H1 (cell line): ENCODE measurements around the gene MARCHF10. TPM values are rescaled to one million over a fixed set of nuclear protein-coding genes. Genes with fewer than 3 reads are reported as not detected.

Source experiments
- ATF2 ChIP-seq: IDR thresholded peaks from 2 replicates; pipeline ENCODE4 v1.6.1; 2012; ENCODE audit warnings: low read length, inconsistent platforms
- ATF3 ChIP-seq: IDR thresholded peaks from 2 replicates; pipeline ENCODE4 v1.6.1; 2011; ENCODE audit warnings: low read depth, mild to moderate bottlenecking, low read length; ENCODE audit not compliant: insufficient read depth
- CTCF ChIP-seq, 3 experiments: IDR thresholded peaks; 1 replicate in 2 of 3; 2 replicates in 1 of 3; pipeline versions ENCODE4 v1.5.1 to v1.6.1; 2011; ENCODE audit warnings: low read length in 3 of 3, mild to moderate bottlenecking in 3 of 3, inconsistent platforms in 2 of 3, low read depth in 1 of 3, moderate library complexity in 1 of 3; ENCODE audit not compliant: insufficient read depth in 1 of 3; ENCODE audit errors: control extremely low read depth in 1 of 3
- HDAC2 ChIP-seq, 2 experiments: fragments of 300-600 bp in 1 of 2; sonication (generic) in 1 of 2; IDR thresholded peaks; 2 replicates each; pipeline ENCODE4 v1.6.1; 2011 to 2012; ENCODE audit warnings: low read depth in 2 of 2, low read length in 2 of 2, mild to moderate bottlenecking in 2 of 2, moderate library complexity in 2 of 2, borderline replicate concordance in 1 of 2, inconsistent platforms in 1 of 2
- KDM1A ChIP-seq: fragments of 200-600, 300-600 bp; sonication (generic); IDR thresholded peaks from 2 replicates; pipeline ENCODE4 v1.7.1; 2016; ENCODE audit warnings: mild to moderate bottlenecking, low read length, borderline replicate concordance
- MAFK ChIP-seq: IDR thresholded peaks from 2 replicates; pipeline ENCODE4 v1.6.1; 2012; ENCODE audit warnings: low read depth, mild to moderate bottlenecking, improper control_type of control experiment, low read length
- POLR2AphosphoS5 ChIP-seq: IDR thresholded peaks from 2 replicates; pipeline ENCODE4 v1.6.1; 2011; ENCODE audit warnings: low read depth, low read length
- RXRA ChIP-seq: IDR thresholded peaks from 2 replicates; pipeline ENCODE4 v1.6.1; 2011; ENCODE audit warnings: low read depth, mild to moderate bottlenecking, low read length, moderate library complexity; ENCODE audit not compliant: insufficient read depth
- polyA plus RNA-seq, 7 experiments: library from polyadenylated mRNA; depleted of rRNA in 3 of 7; stranded (reverse) in 5 of 7; unstranded in 2 of 7; fragments of >200 nt in 5 of 7; fragments of 200-250 nt in 2 of 7; gene quantifications; 1 replicate in 5 of 7; 2 replicates in 1 of 7; 4 replicates in 1 of 7; pipeline versions ENCODE4 v1.2.1 to v1.2.3, GENCODE V29; 2011 to 2013; ENCODE audit warnings: missing spikeins in 2 of 7, mixed read lengths in 2 of 7
- total RNA-seq: library from RNA; stranded (reverse); fragmentation: NEBNext Ultra II Directional; extraction: Animal tissue kit (Norgen Biotek cat#: 25700); gene quantifications from 2 replicates; pipeline ENCODE4 v1.2.1, GENCODE V29; 2021

The MARCHF10 gene
- total and polyA plus RNA-seq, 2 of the 8 experiments (the other 6 are each of a cell fraction or from before 2014, with no cell fraction given), result 0.48 to 0.73 TPM

GRCh38 chr17:62824290-62825131 is 16.4 kb upstream of the MARCHF10 start (continued):
- TF ChIP-seq KDM1A (no peak), ATF3 (no peak), RXRA (0 out of 2 replicates have a peak, but pooled peaks have one; percentile 69), CTCF (IDR thresholded peaks at IDR 0.05; ENCODE audit: control extremely low read depth in 1 of 3, insufficient read depth in 1 of 3, low read depth in 1 of 3, low read length in 3 of 3) (no peak), ATF2 (no peak), MAFK (no peak), POLR2AphosphoS5 (no peak), HDAC2 (IDR thresholded peaks at IDR 0.05; ENCODE audit: borderline replicate concordance in 1 of 2, low read depth in 2 of 2, low read length in 2 of 2) (no peak)
